Astrocyte of the spinal cord (primary cell): ENCODE results near the gene TTC39A.

Source experiments
- DNase-seq: peaks from one replicate; pipeline ENCODE4 v3.0.0; 2011; ENCODE audit warnings: low read depth, low spot score
- H3K4me3 ChIP-seq: 2 replicates; pipeline ENCODE4 v1.5.1; 2011; ENCODE audit warnings: low read depth, mild to moderate bottlenecking, low read length, moderate library complexity
- CTCF ChIP-seq: IDR thresholded peaks from 2 replicates; pipeline ENCODE4 v1.5.1; 2012; ENCODE audit warnings: low read depth, mild to moderate bottlenecking, low read length, inconsistent platforms
- in situ Hi-C: cut with HindIII; loops from 2 replicates; pipeline ENCODE4 v1.10.0; 2017; ENCODE audit warnings: low sequenced_read_pairs

TTC39A gene

DNA sequence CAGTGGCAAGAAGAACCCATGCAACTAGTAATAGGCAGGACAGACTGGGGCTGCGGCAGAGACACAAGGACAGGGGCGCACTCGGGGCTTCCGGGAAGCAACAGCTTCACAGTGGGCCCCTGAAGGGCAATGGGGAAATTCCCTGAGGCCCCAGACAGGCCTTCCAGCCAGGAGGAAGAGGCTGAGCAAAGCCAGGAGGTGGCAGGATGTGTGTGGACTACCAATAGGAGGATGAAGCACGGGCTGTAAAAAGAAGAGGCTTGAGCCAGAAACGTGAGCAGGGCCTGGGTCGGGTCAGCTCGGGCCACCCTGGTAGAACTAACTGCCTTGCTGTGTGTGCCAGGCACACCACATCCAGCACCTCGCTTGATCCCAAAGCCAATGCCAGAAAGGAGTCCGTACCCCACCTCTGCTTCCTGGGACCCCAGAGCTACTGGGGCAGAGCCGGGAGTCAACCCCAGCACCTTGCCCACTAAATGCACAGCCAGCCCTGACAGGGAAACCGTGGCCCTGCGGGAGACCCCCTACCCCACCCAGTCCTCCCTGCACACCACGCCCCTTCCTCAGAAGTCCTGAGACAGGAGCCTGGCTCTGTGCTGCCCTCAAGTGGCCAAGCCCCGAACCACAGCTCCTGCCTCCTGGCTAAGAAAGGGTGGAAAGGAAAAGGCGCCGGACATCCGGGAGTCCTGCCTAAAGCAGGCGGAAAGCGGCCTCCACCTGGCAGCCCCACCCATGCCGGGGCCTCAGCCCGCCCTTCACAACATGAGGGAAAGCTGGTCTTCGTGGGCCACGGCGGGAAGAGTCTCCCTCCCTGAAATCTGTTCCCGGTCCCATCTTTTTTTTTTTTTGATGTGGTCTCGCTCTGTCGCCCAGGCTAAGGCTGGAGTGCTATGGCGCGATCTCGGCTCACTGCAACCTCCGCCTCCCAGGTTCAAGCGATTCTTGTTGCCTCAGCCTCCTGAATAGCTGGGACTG, 33.7 kb downstream of the TTC39A start:
- DNase-seq: peak; percentile 77
- peak overlapping the region; percentile 26 for H3K4me3 ChIP-seq
- in situ Hi-C loops: no loop called here
- TF ChIP-seq CTCF: peak; percentile 98

DNA sequence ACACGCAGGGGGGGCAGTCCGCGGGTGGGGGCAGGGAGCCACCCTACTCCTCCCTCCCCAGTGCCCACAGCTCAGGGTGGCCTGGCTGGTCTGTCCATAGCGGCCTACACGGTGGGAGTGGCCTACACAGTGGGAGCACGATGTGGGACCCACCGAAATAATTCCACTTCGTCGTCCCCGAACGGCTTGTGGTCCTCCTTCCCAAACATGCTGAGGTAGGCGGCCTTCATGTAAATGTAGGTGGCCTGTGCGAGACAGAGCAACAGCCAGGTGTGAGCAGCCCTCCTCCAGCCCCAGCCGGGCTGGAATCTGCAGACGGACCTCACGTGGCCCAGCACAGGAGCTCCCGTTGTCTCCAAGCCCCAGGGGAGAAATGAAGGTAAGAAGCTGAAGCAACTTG, 34.4 kb downstream of the TTC39A start:
- no peak for TF ChIP-seq CTCF
- H3K4me3 ChIP-seq: no peak overlapping the region
- in situ Hi-C loops: no loop called here
- no peak for DNase-seq

DNA sequence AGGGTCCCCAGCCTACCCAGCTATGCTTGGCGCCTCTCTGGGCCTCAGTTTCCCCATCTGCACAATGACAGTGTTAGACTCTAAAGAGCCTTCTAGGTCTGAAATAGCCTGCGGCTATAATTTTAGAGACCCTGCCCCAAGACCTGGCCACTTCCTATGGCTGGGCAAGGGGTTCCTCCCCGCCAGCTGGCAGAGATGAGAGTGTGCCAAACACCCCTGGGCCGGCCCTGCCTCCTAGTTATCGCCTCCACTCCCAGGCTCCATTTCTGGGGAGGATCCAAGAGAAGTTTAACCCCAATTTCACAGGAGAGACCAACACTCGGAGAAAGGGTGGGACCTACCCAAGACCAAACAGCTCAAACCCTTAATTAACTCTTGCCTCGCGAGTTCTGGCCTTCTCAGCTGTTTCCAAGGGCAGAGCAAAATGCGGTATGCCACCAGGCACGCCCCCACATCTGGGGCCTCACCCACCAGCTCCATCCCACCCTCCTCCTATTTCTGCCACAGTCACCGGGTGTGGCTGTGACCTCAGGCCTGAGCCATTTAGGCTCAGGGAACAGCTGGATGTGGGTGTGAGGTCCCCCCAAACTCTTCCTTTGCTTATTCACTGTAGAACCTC, 35.7 kb downstream of the TTC39A start:
- in situ Hi-C loops: no loop called here
- no peak for TF ChIP-seq CTCF
- H3K4me3 ChIP-seq: no peak overlapping the region
- DNase-seq: no peak

DNA sequence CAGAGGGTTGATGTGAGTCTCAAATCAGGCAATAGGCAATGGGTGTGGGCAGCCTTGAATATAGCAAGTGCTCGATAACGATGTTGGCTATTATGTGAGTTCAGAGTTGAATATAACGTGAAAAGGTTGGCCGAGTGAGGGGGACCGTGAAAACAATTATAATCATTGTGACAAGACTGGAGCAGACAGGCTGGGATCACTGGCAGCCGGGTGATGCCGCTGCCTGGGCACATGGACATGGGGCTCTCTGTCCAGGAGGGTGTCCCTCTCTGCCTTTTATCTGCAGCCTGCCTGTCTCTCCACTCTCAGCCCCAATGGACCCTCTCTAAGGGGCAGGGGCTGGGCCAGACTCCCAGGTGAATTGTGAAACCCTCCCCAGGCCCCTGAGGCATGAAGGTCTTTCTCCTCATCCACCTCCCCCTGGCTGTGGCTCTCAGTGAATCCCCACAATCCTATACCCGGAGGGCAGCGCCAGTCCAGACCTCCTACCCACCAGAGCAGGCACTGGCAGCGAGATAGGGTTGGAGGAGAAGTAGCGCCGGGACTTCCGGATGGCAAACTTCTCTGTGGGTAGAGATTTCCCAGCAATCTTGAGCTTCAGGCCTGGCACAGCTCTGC, 36.4 kb downstream of the TTC39A start:
- no peak for DNase-seq
- in situ Hi-C loops: no loop called here
- H3K4me3 ChIP-seq: no peak overlapping the region
- TF ChIP-seq CTCF: no peak

DNA sequence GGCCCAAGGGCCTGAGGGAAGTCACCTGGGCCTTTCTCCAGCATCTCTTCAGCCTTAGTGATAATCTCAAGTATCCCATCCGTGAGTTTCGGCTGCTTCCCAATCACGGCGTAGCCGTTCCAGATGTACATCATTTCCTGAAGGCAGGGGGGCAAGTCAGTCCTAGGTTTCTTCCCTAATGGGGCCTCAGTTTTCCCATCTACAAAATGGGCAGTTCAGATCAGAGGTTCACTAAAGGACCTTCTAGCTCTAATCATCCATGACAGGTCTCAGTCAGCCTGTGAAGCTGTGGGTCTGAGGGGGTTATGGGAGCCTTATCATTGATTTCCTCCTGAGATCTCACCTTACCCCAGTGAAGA, 39.9 kb downstream of the TTC39A start:
- in situ Hi-C loops: no loop called here
- DNase-seq: no peak
- H3K4me3 ChIP-seq: no peak overlapping the region
- TF ChIP-seq CTCF: no peak

DNA sequence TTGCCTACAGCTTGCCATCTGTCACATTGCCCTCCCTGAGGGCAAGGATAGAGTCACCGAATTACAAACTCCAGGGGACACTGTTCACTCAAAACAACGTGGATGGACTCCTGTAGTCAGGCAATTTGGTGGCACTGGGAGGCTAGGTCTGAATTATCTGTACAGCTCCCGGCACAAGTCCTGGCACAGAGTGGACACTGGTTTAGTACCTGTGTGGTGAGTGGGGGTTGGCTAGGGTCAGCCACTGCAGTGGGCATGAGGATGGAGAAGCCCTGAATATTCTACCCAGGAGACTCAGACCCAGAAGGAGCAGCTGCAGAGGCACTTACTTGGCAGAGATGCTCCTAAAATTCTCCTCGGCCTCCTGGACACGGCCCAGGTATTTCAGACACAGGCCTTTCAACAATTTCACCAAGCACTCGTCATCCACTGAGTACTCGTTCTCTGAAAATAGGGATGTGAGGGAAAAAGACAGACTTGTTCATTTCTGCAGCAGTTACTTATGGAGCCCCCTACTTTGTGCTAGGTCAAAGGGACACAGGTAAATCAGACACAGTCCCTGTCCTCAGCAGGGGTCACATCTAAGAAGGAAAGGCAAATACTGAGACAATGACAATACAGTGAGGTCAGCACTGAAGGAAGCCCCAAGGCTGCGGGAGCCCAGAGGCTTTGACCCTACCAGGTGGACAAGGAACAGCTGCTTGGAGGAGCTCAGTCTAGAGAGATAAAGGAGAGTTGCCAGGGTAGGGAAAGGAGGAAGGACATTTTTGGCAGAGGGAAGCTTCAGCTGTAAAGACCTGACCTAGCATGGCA, 40.5 kb downstream of the TTC39A start:
- TF ChIP-seq CTCF: no peak
- H3K4me3 ChIP-seq: no peak overlapping the region
- in situ Hi-C loops: no loop called here
- DNase-seq: no peak
